Natural killer cell (primary cell): ENCODE data around the gene ZNF366. TPM values are rescaled to one million over a fixed set of nuclear protein-coding genes. Genes with fewer than 3 reads are reported as not detected.

Experiments used
- ATAC-seq, 3 donors: fragments of 150-1000 bp in 2 of 3; fragments of 200-7000 bp in 1 of 3; cut with Tn5 transposase; 1 replicate in 1 of 3; 2 replicates in 2 of 3; pipeline ENCODE4 v1.10.0; 2021; ENCODE audit warnings: mild to moderate bottlenecking in 2 of 3, moderate library complexity in 2 of 3
- DNase-seq, 2 donors: peaks; one replicate each; pipeline versions ENCODE4 v3.0.0 to v3.0.0-alpha.2; 2013 to 2021; ENCODE audit warnings: mixed read lengths in 1 of 2
- H3K27ac ChIP-seq: one replicate; pipeline ENCODE4 v1.5.1; 2013; ENCODE audit warnings: mild to moderate bottlenecking, low read length
- H3K27me3 ChIP-seq: one replicate; pipeline ENCODE4 v1.6.1; 2013; ENCODE audit warnings: low read length; ENCODE audit not compliant: control insufficient read depth, insufficient read depth
- H3K36me3 ChIP-seq: one replicate; pipeline ENCODE4 v1.6.1; 2013; ENCODE audit warnings: low read length; ENCODE audit not compliant: control insufficient read depth, insufficient read depth
- H3K4me1 ChIP-seq: one replicate; pipeline ENCODE4 v1.6.1; 2013; ENCODE audit warnings: low read length; ENCODE audit not compliant: control insufficient read depth, insufficient read depth
- H3K4me3 ChIP-seq: one replicate; pipeline ENCODE4 v1.5.1; 2013; ENCODE audit warnings: low read length
- H3K9me3 ChIP-seq: one replicate; pipeline ENCODE4 v1.6.1; 2013; ENCODE audit warnings: low read length; ENCODE audit not compliant: control insufficient read depth, insufficient read depth
- H3K27ac Mint-ChIP-seq, 2 donors: one replicate each; pipeline ENCODE4 v1.8.0; 2022; ENCODE audit warnings: mild to moderate bottlenecking in 2 of 2, mixed read lengths in 2 of 2, moderate library complexity in 1 of 2
- H3K27me3 Mint-ChIP-seq, 2 donors: one replicate each; pipeline ENCODE4 v1.8.0; 2022; ENCODE audit warnings: low read depth in 2 of 2, mixed read lengths in 2 of 2
- H3K36me3 Mint-ChIP-seq: one replicate; pipeline ENCODE4 v1.8.0; 2022; ENCODE audit warnings: mixed read lengths
- H3K4me1 Mint-ChIP-seq, 2 donors: one replicate each; pipeline ENCODE4 v1.8.0; 2022; ENCODE audit warnings: mixed read lengths in 2 of 2
- H3K4me3 Mint-ChIP-seq: one replicate; pipeline ENCODE4 v1.8.0; 2022; ENCODE audit warnings: mild to moderate bottlenecking, moderate library complexity, mixed read lengths
- H3K9me3 Mint-ChIP-seq, 2 donors: one replicate each; pipeline ENCODE4 v1.8.0; 2022; ENCODE audit warnings: mixed read lengths in 2 of 2
- WGBS: methylation state at CpG from one replicate; pipeline ENCODE4 v1.1.7; 2013; ENCODE audit warnings: missing lambda C conversion rate; ENCODE audit not compliant: insufficient coverage; 5-methylcytosine and 5-hydroxymethylcytosine counted together
- intact Hi-C: fragments of 100-400 bp; cut with micrococcal nuclease; formaldehyde crosslinking; loops from one replicate; pipeline ENCODE4 v1.14.2; 2022
- total RNA-seq, 4 donors: library from RNA; stranded (reverse); fragments of 120-200 nt in 1 of 4; gene quantifications; one replicate each; pipeline versions ENCODE4 v1.2.3 to v1.2.4, GENCODE V29; 2013 to 2022
- TF ChIP-seq, protein P1 (sequence below): fragments of 200-600 bp; IDR thresholded peaks from one replicate; pipeline ENCODE4 v1.8.0; 2022; ENCODE audit warnings: antibody characterized with exemption

Gene ZNF366
- total RNA-seq, 3 donors from 2014 or later (not counting 1 experiment from before 2014, with no cell fraction given) = 0.54 TPM; not detected in 2

DNA sequence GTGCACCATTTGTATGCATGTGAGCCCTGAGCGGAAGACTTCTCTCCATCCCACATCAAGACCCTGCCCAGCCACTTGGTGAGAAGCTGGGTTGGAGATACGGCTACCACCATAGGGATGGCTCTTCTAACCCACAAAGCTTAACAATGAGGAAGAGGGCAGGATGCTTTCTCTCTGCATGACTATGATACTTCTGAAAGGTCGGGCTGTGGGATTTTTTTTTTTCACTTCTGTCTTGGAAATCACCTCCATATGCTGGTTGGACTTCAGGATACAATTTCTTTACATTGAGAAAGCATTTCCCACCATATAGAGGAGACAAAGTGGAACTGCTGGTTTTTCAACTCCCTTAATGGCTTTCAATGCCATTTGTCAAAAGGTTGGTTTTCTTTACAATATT is 30.5 kb downstream of the ZNF366 start:
- Histone ChIP-seq H3K27ac (no peak overlapping the region), H3K4me3 (no peak overlapping the region), H3K9me3 (no peaks in the 10 kb centered on the region), H3K36me3 (no peaks in the 10 kb centered on the region), H3K27me3 (no peaks in the 10 kb centered on the region), H3K4me1 (no peaks in the 10 kb centered on the region)
- H3K4me1 Mint-ChIP-seq = no peaks in the 10 kb centered on the region
- DNase-seq = no peak
- no peaks in the 10 kb centered on the region for H3K9me3 Mint-ChIP-seq
- no peak for ATAC-seq
- no peak overlapping the region for H3K4me3 Mint-ChIP-seq
- H3K27me3 Mint-ChIP-seq = peaks cover 4 to 22% of the 10 kb centered on the region in 2 donors
- no peak overlapping the region for H3K27ac Mint-ChIP-seq
- H3K36me3 Mint-ChIP-seq = no peaks in the 10 kb centered on the region
- TF ChIP-seq, protein P1, sequence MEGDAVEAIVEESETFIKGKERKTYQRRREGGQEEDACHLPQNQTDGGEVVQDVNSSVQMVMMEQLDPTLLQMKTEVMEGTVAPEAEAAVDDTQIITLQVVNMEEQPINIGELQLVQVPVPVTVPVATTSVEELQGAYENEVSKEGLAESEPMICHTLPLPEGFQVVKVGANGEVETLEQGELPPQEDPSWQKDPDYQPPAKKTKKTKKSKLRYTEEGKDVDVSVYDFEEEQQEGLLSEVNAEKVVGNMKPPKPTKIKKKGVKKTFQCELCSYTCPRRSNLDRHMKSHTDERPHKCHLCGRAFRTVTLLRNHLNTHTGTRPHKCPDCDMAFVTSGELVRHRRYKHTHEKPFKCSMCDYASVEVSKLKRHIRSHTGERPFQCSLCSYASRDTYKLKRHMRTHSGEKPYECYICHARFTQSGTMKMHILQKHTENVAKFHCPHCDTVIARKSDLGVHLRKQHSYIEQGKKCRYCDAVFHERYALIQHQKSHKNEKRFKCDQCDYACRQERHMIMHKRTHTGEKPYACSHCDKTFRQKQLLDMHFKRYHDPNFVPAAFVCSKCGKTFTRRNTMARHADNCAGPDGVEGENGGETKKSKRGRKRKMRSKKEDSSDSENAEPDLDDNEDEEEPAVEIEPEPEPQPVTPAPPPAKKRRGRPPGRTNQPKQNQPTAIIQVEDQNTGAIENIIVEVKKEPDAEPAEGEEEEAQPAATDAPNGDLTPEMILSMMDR = no peak
- intact Hi-C loops = no loop called here
- 79% methylated on average over 2 of the region's 3 CpGs for WGBS

DNA sequence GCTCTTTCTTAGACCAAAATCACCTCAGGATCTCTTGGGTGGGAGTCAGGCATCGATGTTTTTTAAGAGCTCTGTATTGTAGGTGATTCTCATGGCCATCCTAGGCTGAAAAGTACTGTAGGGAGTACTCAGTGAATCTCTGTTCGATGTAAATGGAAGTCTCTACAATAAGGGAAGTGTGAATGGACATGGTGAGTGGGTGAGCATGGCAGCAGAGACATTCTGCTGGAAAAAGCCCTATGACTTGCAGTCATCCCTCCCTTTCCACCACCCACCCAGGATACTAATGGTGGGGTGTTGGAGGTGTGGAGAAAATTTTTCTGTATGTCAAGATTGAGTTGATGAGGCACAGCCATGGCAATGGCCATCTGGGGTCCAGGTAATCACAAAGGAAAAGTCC is 30.9 kb downstream of the ZNF366 start:
- Histone ChIP-seq H3K9me3 (no peaks in the 10 kb centered on the region), H3K36me3 (no peaks in the 10 kb centered on the region), H3K4me1 (no peaks in the 10 kb centered on the region), H3K27ac (no peak overlapping the region), H3K27me3 (no peaks in the 10 kb centered on the region), H3K4me3 (no peak overlapping the region)
- 89% methylated on average over 2 of the region's 2 CpGs for WGBS
- ATAC-seq (no peak), DNase-seq (no peak)
- Mint-ChIP-seq H3K9me3 (no peaks in the 10 kb centered on the region), H3K4me1 (no peaks in the 10 kb centered on the region), H3K36me3 (no peaks in the 10 kb centered on the region), H3K27ac (no peak overlapping the region), H3K27me3 (peaks cover 4 to 22% of the 10 kb centered on the region in 2 donors), H3K4me3 (no peak overlapping the region)
- TF ChIP-seq, protein P1 = no peak
- intact Hi-C loops = no loop called here

DNA sequence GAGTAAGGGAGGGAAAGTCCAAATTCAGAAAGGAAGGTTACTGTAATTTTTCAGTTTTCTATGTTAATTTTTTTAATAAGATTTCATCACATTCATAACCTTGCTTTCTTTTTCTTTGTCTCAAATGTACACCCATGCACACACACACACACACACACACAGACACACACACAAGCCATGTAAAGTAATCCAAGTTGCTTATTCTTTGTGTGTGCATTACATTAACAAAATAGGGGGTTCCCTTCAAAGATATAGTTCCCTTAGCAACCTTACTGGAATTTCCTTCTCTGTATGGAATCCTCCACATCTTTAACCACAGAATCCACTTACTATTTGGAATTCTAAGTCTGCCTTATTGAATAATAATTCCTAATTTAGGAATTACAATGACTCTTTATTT is 32.7 kb downstream of the ZNF366 start:
- Histone ChIP-seq H3K4me3 (no peak overlapping the region), H3K27ac (no peak overlapping the region), H3K27me3 (no peaks in the 10 kb centered on the region), H3K9me3 (no peaks in the 10 kb centered on the region), H3K36me3 (no peaks in the 10 kb centered on the region), H3K4me1 (no peaks in the 10 kb centered on the region)
- Mint-ChIP-seq H3K27ac (no peak overlapping the region), H3K27me3 (peaks cover 4 to 31% of the 10 kb centered on the region in 2 donors), H3K4me1 (no peaks in the 10 kb centered on the region), H3K36me3 (no peaks in the 10 kb centered on the region), H3K4me3 (no peak overlapping the region), H3K9me3 (no peaks in the 10 kb centered on the region)
- ATAC-seq = no peak
- DNase-seq = no peak
- TF ChIP-seq, protein P1 = no peak
- intact Hi-C loops = no loop called here

DNA sequence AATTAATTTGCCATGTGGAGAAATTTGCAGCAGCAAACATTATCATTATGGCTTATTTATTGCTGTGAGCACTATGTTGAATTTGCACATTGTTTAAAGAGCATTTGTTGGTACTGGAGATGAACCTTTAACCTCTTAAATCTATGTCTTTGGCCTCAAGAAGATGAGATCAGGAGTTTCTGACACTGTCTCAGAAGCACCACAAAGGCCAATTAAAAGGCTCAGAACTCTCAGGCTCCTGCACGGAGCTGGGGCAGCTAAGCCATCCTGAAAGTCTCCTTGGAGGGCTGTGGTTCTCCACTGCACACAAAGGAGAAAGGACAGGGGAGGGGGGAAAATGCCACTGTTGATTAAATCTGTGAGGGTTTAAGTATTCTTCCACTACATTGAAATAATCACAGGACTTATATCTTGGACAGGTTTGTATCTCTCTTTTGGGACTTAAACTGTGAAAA is 33.1 kb downstream of the ZNF366 start:
- Histone ChIP-seq H3K4me3 (no peak overlapping the region), H3K4me1 (no peaks in the 10 kb centered on the region), H3K27ac (no peak overlapping the region), H3K36me3 (no peaks in the 10 kb centered on the region), H3K27me3 (no peaks in the 10 kb centered on the region), H3K9me3 (no peaks in the 10 kb centered on the region)
- intact Hi-C loops = no loop called here
- 73% methylated on average over 1 of the region's 1 CpG for WGBS
- Mint-ChIP-seq H3K36me3 (no peaks in the 10 kb centered on the region), H3K27ac (no peak overlapping the region), H3K27me3 (peaks cover 4 to 31% of the 10 kb centered on the region in 2 donors), H3K4me1 (no peaks in the 10 kb centered on the region), H3K9me3 (no peaks in the 10 kb centered on the region), H3K4me3 (no peak overlapping the region)
- ATAC-seq (no peak), DNase-seq (no peak)
- TF ChIP-seq, protein P1 = no peak
